Hepatocyte (in vitro differentiated cells): ENCODE results near the gene RBM4.

Experiments used
- EZH2 ChIP-seq: fragments of 200-600 bp; sonication (generic); IDR thresholded peaks from 2 replicates; pipeline ENCODE4 v1.6.1; 2016; ENCODE audit warnings: antibody characterized with exemption, mild to moderate bottlenecking, borderline replicate concordance
- TF ChIP-seq, protein P1 (sequence below): fragments of 200-600 bp; sonication (generic); IDR thresholded peaks from 2 replicates; pipeline ENCODE4 v1.5.1; 2016; ENCODE audit warnings: antibody characterized with exemption, mild to moderate bottlenecking; ENCODE audit not compliant: poor library complexity

DNA sequence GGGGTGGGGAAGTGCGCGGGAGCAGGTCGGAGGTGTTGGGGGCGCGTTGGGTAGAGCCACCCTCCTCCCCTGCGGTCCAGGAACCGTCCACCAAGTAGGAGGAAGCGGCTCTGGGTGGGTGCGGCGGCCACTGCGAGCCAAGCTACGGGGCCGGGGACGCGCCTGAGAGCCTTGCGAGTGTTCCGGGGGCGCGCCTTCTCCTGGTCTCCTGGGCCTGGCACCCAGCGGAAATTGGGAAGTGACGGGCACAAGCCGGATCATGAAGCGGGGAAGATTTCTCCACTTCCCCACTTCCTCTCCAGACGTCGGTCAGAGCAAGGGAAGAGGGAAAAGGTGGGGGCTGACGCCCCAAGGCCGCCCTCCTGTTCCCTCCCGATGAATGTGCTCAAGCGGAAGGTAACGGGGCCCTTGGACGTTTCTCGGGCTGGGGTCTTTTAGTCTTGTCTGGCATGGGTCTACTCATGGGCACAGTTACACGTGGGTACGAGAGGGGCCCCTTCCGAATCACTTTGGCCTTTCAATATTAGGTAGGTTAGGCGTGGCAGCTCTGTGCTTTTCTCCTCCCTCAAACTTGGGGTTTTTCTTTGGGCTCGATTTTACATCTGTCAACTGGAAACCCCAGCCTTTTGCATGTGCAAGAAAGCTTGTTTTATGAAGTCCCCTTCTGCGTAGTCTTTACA, 21.2 kb upstream of the RBM4 start:
- TF ChIP-seq, protein P1, sequence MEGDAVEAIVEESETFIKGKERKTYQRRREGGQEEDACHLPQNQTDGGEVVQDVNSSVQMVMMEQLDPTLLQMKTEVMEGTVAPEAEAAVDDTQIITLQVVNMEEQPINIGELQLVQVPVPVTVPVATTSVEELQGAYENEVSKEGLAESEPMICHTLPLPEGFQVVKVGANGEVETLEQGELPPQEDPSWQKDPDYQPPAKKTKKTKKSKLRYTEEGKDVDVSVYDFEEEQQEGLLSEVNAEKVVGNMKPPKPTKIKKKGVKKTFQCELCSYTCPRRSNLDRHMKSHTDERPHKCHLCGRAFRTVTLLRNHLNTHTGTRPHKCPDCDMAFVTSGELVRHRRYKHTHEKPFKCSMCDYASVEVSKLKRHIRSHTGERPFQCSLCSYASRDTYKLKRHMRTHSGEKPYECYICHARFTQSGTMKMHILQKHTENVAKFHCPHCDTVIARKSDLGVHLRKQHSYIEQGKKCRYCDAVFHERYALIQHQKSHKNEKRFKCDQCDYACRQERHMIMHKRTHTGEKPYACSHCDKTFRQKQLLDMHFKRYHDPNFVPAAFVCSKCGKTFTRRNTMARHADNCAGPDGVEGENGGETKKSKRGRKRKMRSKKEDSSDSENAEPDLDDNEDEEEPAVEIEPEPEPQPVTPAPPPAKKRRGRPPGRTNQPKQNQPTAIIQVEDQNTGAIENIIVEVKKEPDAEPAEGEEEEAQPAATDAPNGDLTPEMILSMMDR: no peak
- TF ChIP-seq EZH2: no peak
